Thymus (tissue), 11 donors: ENCODE measurements around the gene ADAD2. TPM values are rescaled to one million over a fixed set of nuclear protein-coding genes. Genes with fewer than 3 reads are reported as not detected.

Experiments used
- DNase-seq, 9 donors: peaks; one replicate each; pipeline ENCODE4 v3.0.0-alpha.2; 2013; ENCODE audit warnings: low spot score in 9 of 9, low read depth in 6 of 9, missing footprints in 1 of 9
- H3K27ac ChIP-seq, 2 donors: one replicate each; pipeline ENCODE4 v1.5.1; 2013; ENCODE audit warnings: control low read depth in 1 of 2, low read depth in 1 of 2, low read length in 1 of 2, mild to moderate bottlenecking in 1 of 2, moderate library complexity in 1 of 2
- H3K27me3 ChIP-seq, 2 donors: one replicate each; pipeline ENCODE4 v1.5.1; 2013; ENCODE audit warnings: low read length in 1 of 2; ENCODE audit not compliant: control insufficient read depth in 2 of 2, insufficient read depth in 1 of 2
- H3K36me3 ChIP-seq, 2 donors: one replicate each; pipeline ENCODE4 v1.5.1; 2013; ENCODE audit warnings: low read length in 1 of 2, mild to moderate bottlenecking in 1 of 2, moderate library complexity in 1 of 2; ENCODE audit not compliant: control insufficient read depth in 2 of 2, insufficient read depth in 2 of 2
- H3K4me1 ChIP-seq, 2 donors: one replicate each; pipeline ENCODE4 v1.5.1; 2013; ENCODE audit warnings: low read length in 2 of 2; ENCODE audit not compliant: control insufficient read depth in 2 of 2, insufficient read depth in 2 of 2
- H3K4me3 ChIP-seq, 2 donors: one replicate each; pipeline ENCODE4 v1.5.1; 2013; ENCODE audit warnings: low read length in 2 of 2, control low read depth in 1 of 2, mild to moderate bottlenecking in 1 of 2
- H3K9me3 ChIP-seq, 2 donors: one replicate each; pipeline ENCODE4 v1.5.1; 2013; ENCODE audit warnings: low read length in 1 of 2, mild to moderate bottlenecking in 1 of 2; ENCODE audit not compliant: control insufficient read depth in 2 of 2, insufficient read depth in 1 of 2
- WGBS: extraction: QIAGEN DNeasy Blood & Tissue Kit; methylation state at CpG from one replicate; pipeline ENCODE4 v1.1.7; 2013; 5-methylcytosine and 5-hydroxymethylcytosine counted together
- polyA plus RNA-seq: library from polyadenylated mRNA; stranded (reverse); fragments of 200-250 nt; gene quantifications from one replicate; pipeline ENCODE4 v1.2.3, GENCODE V29; 2013
- total RNA-seq: library from RNA; stranded (reverse); fragments of 120-200 nt; gene quantifications from one replicate; pipeline ENCODE4 v1.2.4, GENCODE V29; 2013
- donor health status: healthy.

Gene ADAD2
- total and polyA plus RNA-seq, 2 donors = 0.38 to 0.71 TPM

DNA sequence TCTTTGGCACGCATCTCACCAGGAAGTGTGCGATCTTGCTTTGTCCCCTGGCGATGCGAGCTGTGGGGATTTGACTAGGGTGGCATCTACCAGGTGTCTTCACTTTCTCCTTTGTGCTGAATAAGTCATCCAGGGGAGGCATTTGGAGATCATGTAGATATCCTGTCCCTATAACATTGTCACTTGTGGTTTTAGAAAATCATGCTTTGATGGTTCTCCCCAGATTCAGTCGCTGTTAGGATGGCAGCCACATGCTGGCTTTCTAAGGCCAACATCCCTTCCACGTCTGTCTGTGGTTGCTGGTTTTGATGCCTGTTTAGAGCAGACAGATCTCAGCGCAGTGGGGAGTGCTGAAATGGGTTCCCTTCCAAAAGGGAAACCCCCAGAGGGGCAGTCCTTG is 2.5 kb downstream of the ADAD2 start:
- Histone ChIP-seq H3K4me3 (no peak overlapping the region), H3K27ac (peak overlapping the region; percentile 37 to 56), H3K36me3 (no peaks in the 10 kb centered on the region), H3K27me3 (peaks cover 0 to 3% of the 10 kb centered on the region in 2 donors), H3K9me3 (no peaks in the 10 kb centered on the region), H3K4me1 (peaks cover 18 to 22% of the 10 kb centered on the region in 2 donors)
- DNase-seq = peak in 5 of 9 donors; percentile 21 to 63 (median 32)
- WGBS = 10% methylated on average over 7 of the region's 7 CpGs

DNA sequence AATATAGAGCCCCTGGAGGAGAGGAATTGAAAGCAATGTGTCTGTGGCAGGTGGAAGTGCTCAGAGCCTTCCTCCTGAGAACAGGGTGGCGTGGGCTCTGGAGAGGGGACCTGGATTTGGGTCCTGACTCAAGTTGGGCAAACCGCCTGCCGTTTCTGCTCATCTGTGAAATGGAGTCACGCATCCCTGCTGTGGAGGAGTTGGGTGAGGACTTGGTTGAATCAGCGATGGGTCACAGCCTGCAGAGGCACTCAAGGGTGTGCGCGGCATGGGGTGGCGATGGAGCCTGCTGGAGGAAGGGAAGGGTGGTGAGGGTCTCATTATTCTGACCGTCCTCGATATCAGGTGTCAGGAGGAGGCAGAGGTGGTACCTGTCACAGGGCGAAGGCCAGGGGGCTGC is 3.1 kb downstream of the ADAD2 start:
- peak overlapping the region; percentile 37 to 50 for H3K27ac ChIP-seq
- H3K27me3 ChIP-seq = peaks cover 0 to 7% of the 10 kb centered on the region in 2 donors
- no peaks in the 10 kb centered on the region for H3K36me3 ChIP-seq
- no peak for DNase-seq
- 81% methylated on average over 11 of the region's 11 CpGs for WGBS
- peak overlapping the region in 1 of 2 donors; percentile 14 for H3K4me3 ChIP-seq
- peaks cover 18 to 22% of the 10 kb centered on the region in 2 donors for H3K4me1 ChIP-seq
- H3K9me3 ChIP-seq = no peaks in the 10 kb centered on the region

DNA sequence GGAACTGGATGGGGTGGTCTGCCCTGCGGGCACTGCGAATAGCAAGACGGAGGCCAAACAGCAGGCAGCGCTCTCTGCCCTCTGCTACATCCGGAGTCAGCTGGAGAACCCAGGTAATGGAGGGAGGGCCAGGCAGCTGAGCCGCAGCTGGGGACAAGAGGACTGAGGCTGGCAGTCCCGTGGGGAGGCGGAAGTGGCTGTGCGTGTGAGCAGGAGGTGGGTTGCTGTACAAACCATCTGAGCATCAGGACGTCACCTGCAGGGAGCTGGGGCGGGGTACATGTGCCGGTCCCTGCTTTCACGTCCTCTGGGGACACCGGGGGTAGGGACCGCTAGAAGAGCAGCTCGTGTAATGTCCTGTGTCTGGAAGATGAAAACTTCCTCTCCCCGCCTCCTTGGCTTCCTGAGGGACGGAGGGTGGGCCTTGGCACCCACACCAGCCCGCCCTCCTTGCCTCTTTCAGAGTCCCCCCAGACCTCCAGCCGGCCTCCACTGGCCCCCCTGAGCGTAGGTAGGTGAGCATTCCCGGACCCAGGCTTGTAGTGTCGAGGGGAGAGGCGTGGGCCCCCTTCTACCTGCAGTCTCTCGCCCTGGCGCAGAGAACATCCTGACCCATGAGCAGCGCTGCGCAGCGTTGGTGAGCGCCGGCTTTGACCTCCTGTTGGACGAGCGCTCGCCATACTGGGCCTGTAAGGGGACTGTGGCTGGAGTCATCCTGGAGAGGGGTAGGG is 3.7 kb downstream of the ADAD2 start:
- Histone ChIP-seq H3K36me3 (no peaks in the 10 kb centered on the region), H3K4me3 (peak overlapping the region in 1 of 2 donors; percentile 14), H3K27me3 (peaks cover 0 to 9% of the 10 kb centered on the region in 2 donors), H3K9me3 (no peaks in the 10 kb centered on the region), H3K4me1 (peaks cover 18 to 22% of the 10 kb centered on the region in 2 donors), H3K27ac (peak overlapping the region in 1 of 2 donors; percentile 50)
- 57% methylated on average over 34 of the region's 34 CpGs for WGBS
- DNase-seq = peak in 4 of 9 donors; percentile 43 to 67 (median 58)

DNA sequence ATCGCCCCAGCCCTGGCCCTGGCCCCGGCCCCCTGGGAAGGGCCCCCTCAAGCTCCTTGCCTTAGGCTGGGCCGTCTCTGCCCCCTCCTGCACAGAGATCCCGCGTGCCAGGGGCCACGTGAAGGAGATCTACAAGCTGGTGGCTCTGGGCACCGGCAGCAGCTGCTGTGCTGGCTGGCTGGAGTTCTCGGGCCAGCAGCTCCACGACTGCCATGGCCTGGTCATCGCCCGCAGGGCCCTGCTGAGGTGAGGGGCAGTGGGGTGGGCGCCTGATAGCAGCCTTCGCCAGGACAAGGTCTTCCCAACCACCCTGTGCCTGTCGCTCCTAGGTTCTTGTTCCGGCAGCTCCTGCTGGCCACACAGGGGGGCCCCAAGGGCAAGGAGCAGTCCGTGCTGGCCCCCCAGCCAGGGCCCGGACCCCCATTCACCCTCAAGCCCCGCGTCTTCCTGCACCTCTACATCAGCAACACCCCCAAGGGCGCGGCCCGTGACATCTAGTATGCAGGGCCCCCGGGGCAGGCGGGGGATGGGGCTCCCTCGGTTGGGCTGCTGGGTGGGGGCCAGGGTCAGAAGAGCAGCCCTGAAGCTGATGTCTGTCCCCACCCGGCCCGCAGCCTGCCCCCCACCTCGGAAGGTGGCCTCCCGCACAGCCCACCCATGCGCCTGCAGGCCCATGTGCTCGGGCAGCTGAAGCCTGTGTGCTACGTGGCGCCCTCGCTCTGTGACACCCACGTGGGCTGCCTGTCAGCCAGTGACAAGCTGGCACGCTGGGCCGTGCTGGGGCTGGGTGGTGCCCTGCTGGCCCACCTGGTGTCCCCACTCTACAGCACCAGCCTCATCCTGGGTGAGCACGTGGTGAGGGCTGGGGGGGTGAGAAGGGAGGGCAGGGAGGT is 4.5 kb downstream of the ADAD2 start:
- Histone ChIP-seq H3K4me1 (peaks cover 18 to 22% of the 10 kb centered on the region in 2 donors), H3K4me3 (no peak overlapping the region), H3K27ac (no peak overlapping the region), H3K36me3 (no peaks in the 10 kb centered on the region), H3K27me3 (peaks cover 0 to 9% of the 10 kb centered on the region in 2 donors), H3K9me3 (no peaks in the 10 kb centered on the region)
- no peak for DNase-seq
- WGBS = 90% methylated on average over 38 of the region's 38 CpGs

DNA sequence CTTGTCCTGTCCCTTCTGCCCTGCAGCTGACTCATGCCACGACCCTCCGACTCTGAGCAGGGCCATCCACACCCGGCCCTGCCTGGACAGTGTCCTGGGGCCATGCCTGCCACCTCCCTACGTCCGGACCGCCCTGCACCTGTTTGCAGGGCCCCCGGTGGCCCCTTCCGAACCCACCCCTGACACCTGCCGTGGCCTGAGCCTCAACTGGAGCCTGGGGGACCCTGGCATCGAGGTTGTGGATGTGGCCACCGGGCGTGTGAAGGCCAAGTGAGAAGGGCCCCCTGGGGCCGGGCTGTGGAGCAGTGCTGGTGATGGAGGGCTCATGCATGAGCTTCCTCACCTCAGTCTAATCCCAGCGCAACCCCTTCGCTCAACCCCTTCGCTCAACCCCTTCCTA is 5.1 kb downstream of the ADAD2 start:
- 97% methylated on average over 16 of the region's 16 CpGs for WGBS
- no peaks in the 10 kb centered on the region for H3K36me3 ChIP-seq
- no peak overlapping the region for H3K27ac ChIP-seq
- H3K4me3 ChIP-seq = no peak overlapping the region
- peaks cover 0 to 9% of the 10 kb centered on the region in 2 donors for H3K27me3 ChIP-seq
- H3K4me1 ChIP-seq = peaks cover 18 to 22% of the 10 kb centered on the region in 2 donors
- no peaks in the 10 kb centered on the region for H3K9me3 ChIP-seq
- DNase-seq = no peak

DNA sequence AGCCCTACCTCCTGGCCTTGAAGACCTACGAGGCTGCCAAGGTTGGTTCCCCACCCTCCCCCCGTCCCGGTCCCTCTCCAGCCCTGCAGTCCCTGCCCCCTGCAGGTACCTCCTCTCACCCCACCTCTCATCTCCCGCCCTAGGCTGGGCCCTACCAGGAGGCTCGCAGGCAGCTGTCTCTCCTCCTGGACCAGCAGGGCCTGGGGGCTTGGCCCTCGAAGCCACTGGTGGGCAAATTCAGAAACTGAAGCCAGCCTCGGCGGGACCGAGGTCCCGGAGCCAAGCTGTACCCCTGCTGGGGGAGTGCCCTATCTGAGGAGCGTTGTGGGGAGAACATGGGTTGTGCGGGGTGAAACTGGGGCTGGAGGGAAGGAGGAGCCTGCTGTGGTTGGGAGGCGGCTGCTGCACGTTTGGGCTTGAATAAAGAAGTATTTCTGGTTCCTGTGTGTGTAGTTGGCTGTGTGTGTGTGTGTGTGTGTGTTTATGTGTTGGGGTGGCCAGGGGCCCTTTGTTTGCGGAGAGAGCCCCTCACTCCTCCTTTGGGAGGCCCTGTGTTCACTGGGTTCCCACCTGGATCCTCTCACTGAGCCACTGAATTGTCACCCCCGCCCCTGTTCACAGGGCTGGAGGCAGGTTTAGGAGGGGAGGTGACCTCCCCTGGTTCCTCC is 5.9 kb downstream of the ADAD2 start:
- Histone ChIP-seq H3K9me3 (no peaks in the 10 kb centered on the region), H3K27me3 (peaks cover 0 to 9% of the 10 kb centered on the region in 2 donors), H3K36me3 (no peaks in the 10 kb centered on the region), H3K4me3 (no peak overlapping the region), H3K4me1 (peaks cover 18 to 22% of the 10 kb centered on the region in 2 donors), H3K27ac (no peak overlapping the region)
- 87% methylated on average over 16 of the region's 16 CpGs for WGBS
- DNase-seq = no peak

DNA sequence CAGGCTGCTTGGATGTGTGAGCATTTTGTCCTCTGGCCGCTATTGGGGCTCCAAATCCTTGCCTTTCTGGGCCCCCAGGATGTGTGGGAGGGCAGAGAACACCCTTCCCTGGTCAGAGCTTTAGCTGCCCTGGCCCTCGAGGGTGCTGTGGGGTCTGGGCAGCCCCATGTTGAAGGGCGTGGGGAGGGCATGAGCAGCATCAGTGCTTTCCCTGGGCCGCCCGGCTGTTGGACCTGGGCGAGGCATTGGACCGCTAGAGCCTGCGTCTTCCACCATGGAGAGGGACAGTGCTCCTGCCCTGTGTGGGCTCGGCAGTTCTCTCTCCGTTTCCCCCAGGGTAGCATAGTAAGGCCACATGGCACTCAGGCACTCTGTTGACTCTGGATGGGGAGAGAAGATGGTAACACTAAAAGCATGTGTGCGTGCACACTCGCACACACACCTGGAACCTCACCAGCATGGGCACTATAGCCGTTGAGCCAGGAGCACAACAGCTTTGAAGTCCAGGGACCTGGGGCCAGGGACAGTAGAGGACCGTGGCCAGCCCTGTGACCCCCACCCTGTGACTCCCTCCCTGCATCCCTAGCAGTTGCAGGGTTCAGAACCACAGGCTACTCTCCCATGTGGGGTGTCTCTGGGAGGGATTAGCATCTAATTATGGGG is 6.6 kb downstream of the ADAD2 start:
- peaks cover 0 to 9% of the 10 kb centered on the region in 2 donors for H3K27me3 ChIP-seq
- no peak overlapping the region for H3K27ac ChIP-seq
- DNase-seq = no peak
- H3K36me3 ChIP-seq = no peaks in the 10 kb centered on the region
- 95% methylated on average over 14 of the region's 14 CpGs for WGBS
- H3K4me1 ChIP-seq = peaks cover 18 to 22% of the 10 kb centered on the region in 2 donors
- no peak overlapping the region for H3K4me3 ChIP-seq
- no peaks in the 10 kb centered on the region for H3K9me3 ChIP-seq

DNA sequence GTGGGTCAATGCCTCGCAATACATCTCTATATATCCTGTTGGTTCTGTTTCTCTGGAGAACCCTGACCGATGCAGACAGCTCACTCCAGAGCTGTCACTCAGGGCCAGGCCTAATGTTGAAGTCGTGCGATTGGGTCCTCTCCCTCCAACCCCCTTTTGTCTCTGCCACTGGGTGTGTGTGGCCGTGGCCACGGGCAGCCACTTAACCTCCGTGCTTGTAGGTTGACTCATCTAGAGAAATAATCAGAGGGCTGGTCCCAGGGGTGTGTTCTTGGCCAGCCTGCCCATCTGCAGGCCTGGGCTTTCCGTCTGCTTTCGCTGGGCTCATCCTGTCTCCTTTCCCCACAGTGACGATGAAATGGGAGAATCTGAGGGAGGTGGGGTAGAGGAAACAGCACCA is 7.4 kb downstream of the ADAD2 start:
- Histone ChIP-seq H3K27ac (no peak overlapping the region), H3K36me3 (no peaks in the 10 kb centered on the region), H3K4me3 (no peak overlapping the region), H3K4me1 (peaks cover 15 to 19% of the 10 kb centered on the region in 2 donors), H3K27me3 (peaks cover 0 to 9% of the 10 kb centered on the region in 2 donors), H3K9me3 (no peaks in the 10 kb centered on the region)
- DNase-seq = no peak
- WGBS = 95% methylated on average over 10 of the region's 10 CpGs
